B cell (primary cell): ENCODE data around the gene TNNI3K. TPM values are rescaled to one million over a fixed set of nuclear protein-coding genes. Genes with fewer than 3 reads are reported as not detected.

Experiments
- ATAC-seq: fragments of 200-7000 bp; cut with Tn5 transposase; one replicate; pipeline ENCODE4 v1.10.0; 2021; ENCODE audit warnings: low read depth, mild to moderate bottlenecking, moderate number of reproducible peaks, moderate library complexity
- CTCF ChIA-PET: fragments of 350-600 bp; sonication (Branson Sonifier 250); formaldehyde crosslinking; loops from one replicate; lab custom pipeline; 2021; ENCODE audit warnings: antibody characterized with exemption, inconsistent platforms; lab: Charles Lee
- POLR2A ChIA-PET: fragments of 350-600 bp; sonication (Branson Sonifier 250); formaldehyde crosslinking; loops from one replicate; lab custom pipeline; 2021; ENCODE audit warnings: antibody characterized with exemption; lab: Charles Lee
- DNase-seq: peaks from one replicate; pipeline ENCODE4 v3.0.0; 2013
- H2AFZ ChIP-seq: 2 replicates; pipeline ENCODE4 v1.6.1; 2012; ENCODE audit warnings: mild to moderate bottlenecking, low read depth, low read length; ENCODE audit not compliant: insufficient read depth, poor library complexity, severe bottlenecking
- H3K27ac ChIP-seq, 2 donors: 1 replicate in 1 of 2; 2 replicates in 1 of 2; pipeline ENCODE4 v1.5.1; 2012 to 2013; ENCODE audit warnings: low read length in 2 of 2, mild to moderate bottlenecking in 2 of 2, moderate library complexity in 1 of 2
- H3K27me3 ChIP-seq, 4 experiments: fragments of 200-600 bp in 1 of 4; sonication (generic) in 1 of 4; replicated peaks in 1 of 4; 1 replicate in 2 of 4; 2 replicates in 2 of 4; pipeline versions ENCODE4 v1.6.1 to v1.7.0; 2013 to 2016; ENCODE audit warnings: low read length in 3 of 4, mild to moderate bottlenecking in 2 of 4, mixed read lengths in 1 of 4, moderate library complexity in 1 of 4; ENCODE audit not compliant: insufficient read depth in 4 of 4, control insufficient read depth in 3 of 4; ENCODE audit errors: control extremely low read depth in 1 of 4
- H3K36me3 ChIP-seq, 2 experiments: replicated peaks in 1 of 2; 1 replicate in 1 of 2; 2 replicates in 1 of 2; pipeline versions ENCODE4 v1.6.1 to v1.7.1; 2013; ENCODE audit warnings: low read length in 1 of 2; ENCODE audit not compliant: insufficient read depth in 2 of 2, control insufficient read depth in 1 of 2; ENCODE audit errors: control extremely low read depth in 1 of 2, extremely low read depth in 1 of 2
- H3K4me1 ChIP-seq, 2 donors: fragments of 200-600 bp in 1 of 2; sonication (generic) in 1 of 2; 1 replicate in 1 of 2; 2 replicates in 1 of 2; pipeline versions ENCODE4 v1.5.1 to v1.6.1; 2013 to 2017; ENCODE audit warnings: low read length in 2 of 2; ENCODE audit not compliant: control insufficient read depth in 2 of 2, insufficient read depth in 2 of 2
- H3K4me2 ChIP-seq: replicated peaks from 2 replicates; pipeline ENCODE3; 2012; ENCODE audit warnings: mild to moderate bottlenecking, low read depth, low read length; ENCODE audit not compliant: poor library complexity, severe bottlenecking
- H3K4me3 ChIP-seq, 5 experiments: fragments of 200-600 bp in 1 of 5; sonication (generic) in 1 of 5; 1 replicate in 3 of 5; 2 replicates in 2 of 5; pipeline versions ENCODE4 v1.5.1 to v1.7.0; 2011 to 2016; ENCODE audit warnings: low read length in 4 of 5, mild to moderate bottlenecking in 4 of 5, low read depth in 2 of 5, control low read depth in 1 of 5, moderate library complexity in 1 of 5; ENCODE audit not compliant: insufficient read depth in 1 of 5; ENCODE audit errors: control extremely low read depth in 1 of 5, extremely low read depth in 1 of 5
- H3K79me2 ChIP-seq: fragments of 200-600 bp; sonication (generic); one replicate; pipeline ENCODE4 v1.6.0; 2016; ENCODE audit warnings: low read length; ENCODE audit not compliant: control insufficient read depth, insufficient read depth
- H3K9ac ChIP-seq: fragments of 200-600 bp; sonication (generic); 2 replicates; pipeline ENCODE4 v1.6.1; 2017; ENCODE audit warnings: mild to moderate bottlenecking, low read length, moderate library complexity
- H3K9me3 ChIP-seq, 3 donors: one replicate each; pipeline versions ENCODE4 v1.6.1 to v1.7.1; 2013; ENCODE audit warnings: low read length in 2 of 3; ENCODE audit not compliant: control insufficient read depth in 2 of 3, insufficient read depth in 1 of 3; ENCODE audit errors: control extremely low read depth in 1 of 3
- H4K20me1 ChIP-seq: 2 replicates; pipeline ENCODE4 v1.6.0; 2012; ENCODE audit warnings: mild to moderate bottlenecking, low read length; ENCODE audit not compliant: insufficient read depth, control insufficient read depth, poor library complexity, severe bottlenecking
- H3K27ac Mint-ChIP-seq: one replicate; pipeline ENCODE4 v1.8.0; 2021; ENCODE audit warnings: mixed read lengths
- H3K27me3 Mint-ChIP-seq: one replicate; pipeline ENCODE4 v1.8.0; 2021; ENCODE audit warnings: mixed read lengths
- H3K4me1 Mint-ChIP-seq: one replicate; pipeline ENCODE4 v1.8.0; 2021; ENCODE audit warnings: mixed read lengths
- H3K4me3 Mint-ChIP-seq: one replicate; pipeline ENCODE4 v1.8.0; 2021; ENCODE audit warnings: mixed read lengths
- H3K9me3 Mint-ChIP-seq: one replicate; pipeline ENCODE4 v1.8.0; 2022; ENCODE audit warnings: mixed read lengths; ENCODE audit not compliant: insufficient read depth
- EZH2 ChIP-seq: IDR thresholded peaks from 2 replicates; pipeline ENCODE4 v1.6.1; 2012; ENCODE audit warnings: borderline replicate concordance, low read depth, mild to moderate bottlenecking, moderate library complexity, low read length; ENCODE audit not compliant: insufficient read depth, poor library complexity, severe bottlenecking
- WGBS: methylation state at CpG from one replicate; pipeline ENCODE4 v1.1.5; 2013; ENCODE audit warnings: missing lambda C conversion rate; ENCODE audit not compliant: insufficient coverage; 5-methylcytosine and 5-hydroxymethylcytosine counted together
- intact Hi-C: fragments of 100-400 bp; cut with micrococcal nuclease; formaldehyde crosslinking; loops from one replicate; pipeline ENCODE4 v1.10.0; 2022
- polyA minus RNA-seq: library from RNA; depleted of rRNA, polyadenylated mRNA; stranded (reverse); fragments of >200 nt; gene quantifications from 2 replicates; pipeline ENCODE4 v1.2.3, GENCODE V29; 2012
- polyA plus RNA-seq: library from polyadenylated mRNA; depleted of rRNA; stranded (reverse); fragments of >200 nt; gene quantifications from 2 replicates; pipeline ENCODE4 v1.2.3, GENCODE V29; 2012
- total RNA-seq, 2 donors: library from RNA; stranded (reverse); fragments of 120-200 nt in 1 of 2; gene quantifications; 1 replicate in 1 of 2; 2 replicates in 1 of 2; pipeline versions ENCODE4 v1.2.3 to v1.2.4, GENCODE V29; 2013 to 2022
- TF ChIP-seq, protein P1 (sequence below): fragments of 200-600 bp; IDR thresholded peaks from one replicate; pipeline ENCODE4 v1.8.0; 2022; ENCODE audit warnings: antibody characterized with exemption, mild to moderate bottlenecking

The TNNI3K gene, protein sequence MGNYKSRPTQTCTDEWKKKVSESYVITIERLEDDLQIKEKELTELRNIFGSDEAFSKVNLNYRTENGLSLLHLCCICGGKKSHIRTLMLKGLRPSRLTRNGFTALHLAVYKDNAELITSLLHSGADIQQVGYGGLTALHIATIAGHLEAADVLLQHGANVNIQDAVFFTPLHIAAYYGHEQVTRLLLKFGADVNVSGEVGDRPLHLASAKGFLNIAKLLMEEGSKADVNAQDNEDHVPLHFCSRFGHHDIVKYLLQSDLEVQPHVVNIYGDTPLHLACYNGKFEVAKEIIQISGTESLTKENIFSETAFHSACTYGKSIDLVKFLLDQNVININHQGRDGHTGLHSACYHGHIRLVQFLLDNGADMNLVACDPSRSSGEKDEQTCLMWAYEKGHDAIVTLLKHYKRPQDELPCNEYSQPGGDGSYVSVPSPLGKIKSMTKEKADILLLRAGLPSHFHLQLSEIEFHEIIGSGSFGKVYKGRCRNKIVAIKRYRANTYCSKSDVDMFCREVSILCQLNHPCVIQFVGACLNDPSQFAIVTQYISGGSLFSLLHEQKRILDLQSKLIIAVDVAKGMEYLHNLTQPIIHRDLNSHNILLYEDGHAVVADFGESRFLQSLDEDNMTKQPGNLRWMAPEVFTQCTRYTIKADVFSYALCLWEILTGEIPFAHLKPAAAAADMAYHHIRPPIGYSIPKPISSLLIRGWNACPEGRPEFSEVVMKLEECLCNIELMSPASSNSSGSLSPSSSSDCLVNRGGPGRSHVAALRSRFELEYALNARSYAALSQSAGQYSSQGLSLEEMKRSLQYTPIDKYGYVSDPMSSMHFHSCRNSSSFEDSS
- total RNA-seq: 0.52 TPM in 1 of 2 replicates, not detected in the other
- 0.89 TPM for total RNA-seq (2013)
- polyA plus RNA-seq: 0.88 and 3.1 TPM in 2 replicates
- not detected in 2 replicates for polyA minus RNA-seq

DNA sequence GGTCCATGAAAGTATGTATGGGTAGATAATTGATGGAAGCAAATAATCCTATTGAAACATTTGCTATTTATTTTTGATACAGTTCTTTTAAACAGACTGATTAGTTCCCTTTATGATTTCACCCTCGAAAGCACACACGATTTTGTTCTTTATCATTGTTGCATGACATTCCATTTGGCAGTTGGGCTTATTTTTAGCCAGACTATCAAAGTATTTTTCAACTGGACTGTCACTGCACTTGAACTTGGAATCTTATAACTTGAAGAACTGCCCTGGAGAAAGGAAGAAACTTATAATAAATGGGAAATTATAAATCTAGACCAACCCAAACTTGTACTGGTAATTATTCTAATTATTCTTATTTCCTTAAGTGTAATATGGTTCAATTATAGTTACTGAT lies at the start of gene TNNI3K:
TNNI3K (plus strand) TSS at position 235 of the 400 bp plus-strand sequence; CDS start at position 300, 65 bp downstream.
- Histone ChIP-seq H4K20me1 (no peaks in the 10 kb centered on the region), H3K27ac (no peak within 1 kb of the TSS), H3K4me1 (no peaks in the 10 kb centered on the region), H2AFZ (no peak within 1 kb of the TSS), H3K9ac (no peak within 1 kb of the TSS), H3K27me3 (no peaks in the 10 kb centered on the region), H3K9me3 (no peaks in the 10 kb centered on the region), H3K36me3 (no peaks in the 10 kb centered on the region), H3K4me3 (no peak within 1 kb of the TSS), H3K79me2 (no peaks in the 10 kb centered on the region), H3K4me2 (no peak within 1 kb of the TSS)
- Mint-ChIP-seq H3K9me3 (no peaks in the 10 kb centered on the region), H3K27ac (no peak within 1 kb of the TSS), H3K4me1 (no peaks in the 10 kb centered on the region), H3K27me3 (no peaks in the 10 kb centered on the region), H3K4me3 (no peak within 1 kb of the TSS)
- intact Hi-C loops: no loop called here
- TF ChIP-seq EZH2: no peak
- TF ChIP-seq, protein P1, sequence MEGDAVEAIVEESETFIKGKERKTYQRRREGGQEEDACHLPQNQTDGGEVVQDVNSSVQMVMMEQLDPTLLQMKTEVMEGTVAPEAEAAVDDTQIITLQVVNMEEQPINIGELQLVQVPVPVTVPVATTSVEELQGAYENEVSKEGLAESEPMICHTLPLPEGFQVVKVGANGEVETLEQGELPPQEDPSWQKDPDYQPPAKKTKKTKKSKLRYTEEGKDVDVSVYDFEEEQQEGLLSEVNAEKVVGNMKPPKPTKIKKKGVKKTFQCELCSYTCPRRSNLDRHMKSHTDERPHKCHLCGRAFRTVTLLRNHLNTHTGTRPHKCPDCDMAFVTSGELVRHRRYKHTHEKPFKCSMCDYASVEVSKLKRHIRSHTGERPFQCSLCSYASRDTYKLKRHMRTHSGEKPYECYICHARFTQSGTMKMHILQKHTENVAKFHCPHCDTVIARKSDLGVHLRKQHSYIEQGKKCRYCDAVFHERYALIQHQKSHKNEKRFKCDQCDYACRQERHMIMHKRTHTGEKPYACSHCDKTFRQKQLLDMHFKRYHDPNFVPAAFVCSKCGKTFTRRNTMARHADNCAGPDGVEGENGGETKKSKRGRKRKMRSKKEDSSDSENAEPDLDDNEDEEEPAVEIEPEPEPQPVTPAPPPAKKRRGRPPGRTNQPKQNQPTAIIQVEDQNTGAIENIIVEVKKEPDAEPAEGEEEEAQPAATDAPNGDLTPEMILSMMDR: no peak
- ChIA-PET POLR2A (no interaction called here), CTCF (no interaction called here)
- no CpG with 5 or more reads among the region's 2 CpGs for WGBS
- no peak for DNase-seq
- ATAC-seq: no peak
